OCI-M2 (cell line): ENCODE data around the gene PIM3.

Experiments
- DNase-seq: peaks from one replicate; lab custom pipeline; 2025; ENCODE audit not compliant: unreplicated experiment; lab: John Stamatoyannopoulos, UW

PIM3 gene

DNA sequence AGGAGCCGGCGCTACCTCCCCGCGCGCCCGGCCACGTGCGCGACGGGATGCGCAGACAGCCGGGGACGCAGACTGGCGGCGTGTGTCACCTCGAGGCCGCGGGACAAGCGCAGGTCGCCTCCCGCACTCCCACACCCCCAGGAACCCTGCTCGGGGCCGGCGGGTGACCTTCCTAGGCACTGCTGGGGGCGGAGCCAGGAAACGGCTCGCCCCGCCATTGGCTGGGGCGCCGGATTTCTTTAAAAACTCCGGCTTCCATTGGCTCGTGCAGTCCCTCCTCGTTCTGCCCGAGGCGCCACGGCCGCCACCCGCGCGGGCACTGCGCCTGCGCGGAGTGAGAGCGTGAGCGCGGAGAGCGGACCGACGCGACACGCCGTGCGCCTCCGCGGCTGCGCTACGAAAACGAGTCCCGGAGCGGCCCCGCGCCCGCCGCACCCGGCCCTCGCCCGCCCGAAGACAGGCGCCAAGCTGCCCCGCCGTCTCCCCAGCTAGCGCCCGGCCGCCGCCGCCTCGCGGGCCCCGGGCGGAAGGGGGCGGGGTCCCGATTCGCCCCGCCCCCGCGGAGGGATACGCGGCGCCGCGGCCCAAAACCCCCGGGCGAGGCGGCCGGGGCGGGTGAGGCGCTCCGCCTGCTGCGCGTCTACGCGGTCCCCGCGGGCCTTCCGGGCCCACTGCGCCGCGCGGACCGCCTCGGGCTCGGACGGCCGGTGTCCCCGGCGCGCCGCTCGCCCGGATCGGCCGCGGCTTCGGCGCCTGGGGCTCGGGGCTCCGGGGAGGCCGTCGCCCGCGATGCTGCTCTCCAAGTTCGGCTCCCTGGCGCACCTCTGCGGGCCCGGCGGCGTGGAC lies at the start of gene PIM3:
PIM3 (plus strand) TSS at position 614 of the 846 bp plus-strand sequence; CDS start at position 790, 176 bp downstream.
- DNase-seq = peak; percentile 51

DNA sequence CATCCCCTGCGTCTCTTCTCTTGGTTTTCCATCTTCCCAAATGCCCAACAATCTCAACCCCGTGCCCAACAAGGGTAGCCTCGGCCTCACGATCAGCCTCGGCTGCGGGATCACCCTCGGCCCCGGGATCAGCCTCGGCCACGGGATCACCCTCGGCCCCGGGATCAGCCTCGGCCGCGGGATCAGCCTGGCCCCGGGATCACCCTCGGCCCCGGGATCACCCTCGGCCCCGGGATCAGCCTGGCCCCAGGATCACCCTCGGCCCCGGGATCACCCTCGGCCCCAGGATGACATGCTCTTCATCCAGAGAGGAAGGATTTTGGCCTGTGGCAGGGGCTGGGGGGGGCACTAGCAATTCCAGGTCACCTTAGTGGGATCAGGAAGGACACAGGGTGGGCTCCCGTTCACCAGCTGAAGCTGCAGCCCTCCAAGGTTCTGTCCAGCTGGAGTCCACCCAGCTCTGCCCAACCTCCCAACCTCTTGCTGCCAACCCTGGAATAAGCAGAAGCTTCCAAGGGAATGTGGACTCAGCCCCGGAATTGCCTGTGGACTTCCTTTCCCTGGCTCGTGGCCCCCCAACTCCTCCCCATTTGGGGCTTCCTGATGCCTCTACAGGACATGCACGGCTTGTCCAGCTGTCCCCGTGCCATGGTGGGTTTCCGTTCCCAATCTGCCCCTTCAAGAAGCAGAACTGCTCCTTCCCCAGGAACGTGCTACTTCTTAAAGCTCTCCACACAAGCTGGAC lies 48.5 kb upstream of the PIM3 start:
- no peak for DNase-seq

DNA sequence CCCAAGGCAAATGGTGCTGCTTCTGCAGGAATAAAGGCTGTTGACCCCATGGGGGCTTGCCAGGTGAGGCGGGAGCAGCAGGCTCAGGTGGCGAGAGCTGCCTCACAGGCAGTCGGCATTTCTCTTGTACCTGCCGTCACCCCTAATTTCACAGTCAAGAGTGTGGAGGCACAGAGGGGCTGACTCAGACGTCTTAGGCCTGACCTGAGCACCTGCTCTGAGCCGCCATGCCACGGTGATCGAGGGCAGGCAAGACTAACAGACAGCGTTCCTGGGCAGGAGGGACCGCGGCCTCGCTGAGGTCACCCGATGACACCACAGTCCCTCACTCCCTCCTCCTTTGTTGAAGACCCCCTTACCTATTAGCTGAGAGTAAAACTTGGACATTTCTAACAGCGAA lies 47.5 kb upstream of the PIM3 start:
- DNase-seq = no peak

- no peak for DNase-seq
These were observed 47.1 kb upstream of the PIM3 start for GRCh38 chr22:49913446-49913845.

DNA sequence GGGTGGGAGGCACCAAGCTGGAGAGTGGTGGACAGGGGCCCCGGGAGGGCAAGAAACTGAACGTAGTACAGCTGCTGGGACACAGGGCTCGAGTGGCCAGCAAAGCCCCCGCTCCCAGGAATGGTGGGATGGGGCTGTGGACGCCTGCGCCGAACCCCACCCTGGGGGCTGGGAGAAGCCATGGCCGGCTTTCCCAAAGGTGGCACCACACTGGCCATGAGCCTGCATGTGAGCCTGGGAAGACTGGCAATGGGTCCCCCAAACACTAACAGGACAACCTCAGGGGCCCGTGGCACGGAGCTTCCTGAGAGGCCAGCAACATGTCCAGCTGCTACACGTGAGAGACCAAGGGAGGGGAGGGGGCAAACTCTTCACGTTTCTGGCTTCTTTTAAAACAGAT lies 46.3 kb upstream of the PIM3 start:
- DNase-seq = no peak

GRCh38 chr22:49915610-49916009 lies 45.0 kb upstream of the PIM3 start:
- DNase-seq = no peak

DNA sequence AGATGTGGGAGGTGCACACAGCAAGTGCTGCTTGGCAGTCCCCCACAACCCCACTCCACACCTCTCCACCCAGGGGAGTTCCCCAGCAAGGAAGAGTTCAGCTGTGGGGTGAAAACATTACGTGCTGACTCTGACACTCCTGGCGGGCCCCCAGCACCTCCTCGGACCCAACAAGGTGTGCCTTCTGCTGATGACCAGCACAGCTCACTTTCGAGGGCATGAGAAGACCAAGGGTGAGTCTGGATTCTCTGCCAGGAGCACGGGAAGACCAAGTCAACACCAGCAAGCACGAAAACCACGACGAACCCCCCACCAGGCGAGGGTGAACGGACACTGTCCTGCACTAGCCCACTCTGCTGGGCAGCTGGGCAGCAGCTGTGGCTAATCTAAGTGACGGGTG lies 43.7 kb upstream of the PIM3 start:
- no peak for DNase-seq

DNA sequence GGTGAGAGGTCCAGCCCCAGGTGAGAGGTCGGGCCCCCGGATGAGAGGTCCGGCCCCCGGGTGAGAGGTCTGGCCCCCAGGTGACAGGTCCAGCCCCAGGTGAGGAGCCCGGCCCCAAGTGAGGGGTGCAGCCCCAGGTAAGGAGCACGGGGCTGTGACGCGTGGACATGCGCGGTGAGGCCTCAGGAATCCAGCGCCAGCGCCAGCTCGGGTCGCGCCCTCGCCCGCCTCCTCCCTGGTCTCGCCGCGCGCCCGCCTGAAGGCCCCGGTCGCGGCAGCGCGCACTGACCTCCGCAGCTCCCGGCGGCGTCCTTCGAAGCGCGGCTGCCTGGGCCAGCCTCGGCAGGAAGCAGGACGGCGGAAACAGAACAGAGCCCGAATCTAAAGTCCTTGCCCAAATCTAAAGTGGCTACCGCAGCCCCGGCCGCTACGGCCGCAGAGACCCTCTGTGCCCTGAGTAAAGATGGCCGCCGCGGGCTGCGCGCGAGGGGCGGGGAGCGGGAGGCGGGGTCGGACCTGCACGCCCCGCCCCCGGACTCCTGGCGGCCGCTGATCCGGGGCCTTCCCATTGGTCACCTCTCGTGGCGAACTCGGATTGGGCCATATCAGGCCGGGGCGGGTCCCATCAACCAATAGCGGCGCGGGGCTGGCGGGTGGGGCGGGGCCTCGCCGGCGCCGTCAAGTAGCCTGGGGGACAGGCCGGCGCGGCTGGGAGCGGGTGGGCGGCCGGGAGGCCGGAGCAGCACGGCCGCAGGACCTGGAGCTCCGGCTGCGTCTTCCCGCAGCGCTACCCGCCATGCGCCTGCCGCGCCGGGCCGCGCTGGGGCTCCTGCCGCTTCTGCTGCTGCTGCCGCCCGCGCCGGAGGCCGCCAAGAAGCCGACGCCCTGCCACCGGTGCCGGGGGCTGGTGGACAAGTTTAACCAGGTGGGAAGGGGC lies 42.3 kb upstream of the PIM3 start, which contains the start of the genes ALG12 and CRELD2:
ALG12 (minus strand) TSS at position 465 of the 937 bp plus-strand sequence. CDS start 4,673 bp downstream, outside the sequence.
CRELD2 (plus strand) TSS at position 661 of the 937 bp plus-strand sequence; CDS start at position 797, 136 bp downstream.
- peak; percentile 44 for DNase-seq

- DNase-seq = no peak
These were observed 41.4 kb upstream of the PIM3 start for GRCh38 chr22:49918911-49919881.

DNA sequence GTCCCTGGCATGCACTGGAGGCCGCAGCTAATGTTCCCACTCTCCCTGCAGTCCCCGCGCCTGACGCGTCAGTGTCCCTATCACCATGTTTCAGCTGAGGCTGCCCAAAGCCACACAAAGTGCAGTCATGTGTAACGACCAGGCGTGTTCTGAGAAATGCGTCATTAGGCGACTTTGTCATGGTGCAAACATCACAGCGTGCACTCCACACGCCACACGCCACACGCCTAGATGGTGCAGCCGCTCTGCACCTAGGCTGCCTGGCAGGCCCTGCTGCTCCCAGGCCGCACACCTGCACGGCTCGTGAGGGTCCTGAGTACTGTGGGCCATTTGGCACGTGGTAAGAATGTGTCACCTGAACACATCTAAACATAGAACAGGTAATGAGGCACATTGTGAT lies 39.7 kb upstream of the PIM3 start:
- DNase-seq = no peak

GRCh38 chr22:49921508-49922278 lies 38.9 kb upstream of the PIM3 start:
- no peak for DNase-seq

- no peak for DNase-seq
These were observed 38.1 kb upstream of the PIM3 start for GRCh38 chr22:49922484-49922883.

DNA sequence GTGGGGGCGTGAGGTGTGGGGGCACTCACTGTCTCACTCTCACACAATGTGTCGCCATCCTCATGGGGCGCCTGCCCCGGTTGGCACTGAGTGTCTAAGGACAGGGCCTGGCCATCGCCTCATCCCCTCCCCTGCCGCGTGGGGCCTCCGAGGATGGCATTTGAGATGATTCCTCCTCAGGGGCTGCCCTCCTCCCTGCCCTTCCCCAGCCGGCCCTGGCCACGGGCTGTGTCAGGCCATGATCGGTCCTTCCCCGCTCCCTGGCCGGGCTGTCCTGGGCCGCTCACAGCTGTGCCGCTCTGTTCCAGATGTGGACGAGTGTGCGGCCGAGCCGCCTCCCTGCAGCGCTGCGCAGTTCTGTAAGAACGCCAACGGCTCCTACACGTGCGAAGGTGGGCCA lies 37.6 kb upstream of the PIM3 start:
- no peak for DNase-seq

- DNase-seq = no peak
These were observed 37.1 kb upstream of the PIM3 start for GRCh38 chr22:49923445-49923844.

DNA sequence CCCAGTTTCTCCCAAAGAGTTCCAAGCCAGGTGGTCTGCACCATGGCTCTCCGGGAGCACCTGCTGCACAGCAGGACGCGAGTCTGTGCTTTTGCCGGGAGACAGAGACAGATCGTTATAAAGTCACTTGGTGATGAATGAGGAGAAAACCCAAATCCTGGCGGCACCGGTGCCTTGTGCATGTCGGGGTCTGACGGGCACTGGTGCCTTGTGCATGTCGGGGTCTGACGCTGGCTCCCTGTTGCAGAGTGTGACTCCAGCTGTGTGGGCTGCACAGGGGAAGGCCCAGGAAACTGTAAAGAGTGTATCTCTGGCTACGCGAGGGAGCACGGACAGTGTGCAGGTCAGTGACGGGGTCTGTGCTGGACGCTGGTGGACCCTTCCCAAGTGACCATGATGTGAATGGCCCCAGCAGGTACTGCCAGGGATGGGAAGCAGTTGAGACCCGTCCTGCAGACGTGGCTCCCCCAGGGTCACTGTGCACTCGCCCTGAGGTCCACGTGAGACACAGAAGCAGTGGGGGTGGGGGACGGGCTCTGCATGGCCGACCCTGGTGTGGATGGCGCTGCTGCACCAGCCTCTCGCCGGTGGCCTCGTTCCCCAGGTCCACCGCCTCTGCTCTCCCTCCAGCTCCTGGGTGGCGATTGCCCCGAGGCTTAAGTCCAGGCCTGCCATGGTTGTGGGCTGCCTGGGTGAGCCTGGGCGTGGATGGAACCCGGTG lies 36.3 kb upstream of the PIM3 start:
- no peak for DNase-seq

- no peak for DNase-seq
These were observed 34.9 kb upstream of the PIM3 start for GRCh38 chr22:49925525-49926128.

DNA sequence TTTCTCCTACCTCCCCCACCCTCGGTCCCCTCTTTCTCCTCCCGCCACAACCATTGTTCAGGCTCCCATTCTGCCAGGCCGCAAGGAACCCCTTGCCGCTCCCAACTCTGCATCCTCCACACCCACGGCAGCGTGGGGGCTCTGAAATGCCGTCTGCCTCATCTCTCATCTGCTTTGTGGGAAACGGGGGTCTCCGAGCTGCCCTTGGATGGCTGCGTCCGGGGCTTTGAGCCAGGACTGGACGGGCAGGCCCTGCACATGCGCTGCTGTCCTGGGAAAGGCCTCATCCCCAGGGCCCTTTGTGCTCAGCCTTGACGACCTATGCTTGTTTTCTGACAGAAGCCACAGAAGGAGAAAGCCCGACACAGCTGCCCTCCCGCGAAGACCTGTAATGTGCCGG lies 33.7 kb upstream of the PIM3 start:
- no peak for DNase-seq
